GM21576 (cell line): ENCODE results near the gene MCAM.

Experiments
- ATAC-seq: cut with Tn5 transposase; IDR thresholded peaks from one replicate; pipeline ENCODE4 v1.9.1; 2021; ENCODE audit warnings: mild to moderate bottlenecking, moderate library complexity; ENCODE audit not compliant: unreplicated experiment

MCAM gene

DNA sequence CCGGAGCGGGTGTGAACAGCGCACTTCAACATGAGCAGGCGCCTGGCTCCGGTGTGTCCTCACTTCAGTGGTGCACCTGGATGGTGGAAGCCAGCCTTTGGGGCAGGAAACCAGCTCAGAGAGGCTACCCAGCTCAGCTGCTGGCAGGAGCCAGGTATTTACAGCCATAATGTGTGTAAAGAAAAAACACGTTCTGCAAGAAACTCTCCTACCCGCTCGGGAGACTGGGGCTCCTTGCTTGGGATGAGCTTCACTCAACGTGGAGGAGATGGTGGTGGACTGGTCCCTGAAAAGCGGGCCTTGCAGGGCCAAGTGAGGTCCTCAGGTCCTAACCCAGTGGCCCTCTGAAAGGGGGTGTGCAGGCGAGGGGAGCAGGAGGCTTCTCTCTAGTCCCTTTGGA lies 7.5 kb downstream of the MCAM start:
- no peak for ATAC-seq

DNA sequence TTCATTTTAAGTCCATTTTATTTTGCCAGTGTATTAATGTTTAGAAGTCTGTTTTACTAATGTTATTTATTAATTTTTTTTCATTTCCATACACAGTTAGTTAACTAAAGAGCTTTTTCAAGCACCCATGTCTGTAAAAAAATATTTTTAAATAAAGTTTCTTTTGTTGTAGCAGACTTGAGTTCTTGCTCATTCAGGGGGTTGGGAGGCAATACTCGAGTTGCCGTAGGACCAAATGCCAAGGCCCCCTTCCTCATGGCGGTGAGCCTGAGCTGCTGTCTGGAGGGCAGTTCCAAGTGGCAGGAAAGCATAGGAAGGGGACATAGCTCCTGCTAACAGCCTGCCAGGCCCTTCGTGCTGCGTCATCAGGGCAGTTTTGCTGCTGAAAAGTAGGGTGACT lies 9.0 kb downstream of the MCAM start:
- no peak for ATAC-seq

DNA sequence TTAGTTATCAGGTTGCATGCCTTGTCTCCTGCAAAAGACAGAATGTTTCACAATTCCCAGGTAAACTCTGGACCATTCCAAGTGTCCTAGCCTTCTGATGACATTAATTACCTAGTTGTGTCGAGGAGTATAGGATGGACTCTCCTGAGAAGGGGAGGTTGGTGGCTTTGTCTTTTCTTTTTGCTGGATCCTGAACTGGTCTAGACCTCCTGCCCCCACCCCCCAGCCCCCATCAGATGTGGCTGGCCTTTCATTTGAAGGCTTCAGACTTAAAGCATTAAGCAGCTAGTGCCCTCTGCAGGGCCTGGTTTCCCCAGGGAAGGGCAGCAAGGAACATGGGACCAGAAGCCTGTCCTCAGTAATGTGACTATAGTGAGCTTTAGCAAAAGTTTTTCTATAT lies 9.7 kb downstream of the MCAM start:
- no peak for ATAC-seq

DNA sequence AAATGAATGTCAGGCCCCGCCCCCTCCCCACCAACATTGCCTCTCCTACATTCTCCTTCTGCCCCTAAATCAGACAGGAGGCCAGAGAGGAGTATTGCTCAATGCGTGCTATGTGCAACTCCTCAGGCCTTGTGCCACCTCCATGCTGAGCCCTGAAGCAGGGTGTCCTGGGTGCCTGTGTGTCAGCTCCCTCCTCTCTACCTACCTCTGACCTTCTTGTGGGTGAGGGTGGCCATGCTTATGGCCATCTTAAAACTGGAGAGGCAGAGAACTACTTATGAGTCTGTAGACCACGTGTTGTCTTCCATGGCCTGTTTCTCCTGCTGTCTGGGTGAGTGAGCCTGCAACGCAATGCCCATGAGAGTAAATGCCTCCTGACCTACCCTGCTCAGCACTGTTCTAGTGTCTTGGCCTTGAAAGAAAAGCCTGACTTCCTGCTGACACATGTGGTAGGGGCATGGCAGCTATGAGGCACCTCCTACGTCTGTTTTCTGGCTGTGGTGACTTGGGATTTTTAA lies 10.5 kb downstream of the MCAM start:
- ATAC-seq = no peak

DNA sequence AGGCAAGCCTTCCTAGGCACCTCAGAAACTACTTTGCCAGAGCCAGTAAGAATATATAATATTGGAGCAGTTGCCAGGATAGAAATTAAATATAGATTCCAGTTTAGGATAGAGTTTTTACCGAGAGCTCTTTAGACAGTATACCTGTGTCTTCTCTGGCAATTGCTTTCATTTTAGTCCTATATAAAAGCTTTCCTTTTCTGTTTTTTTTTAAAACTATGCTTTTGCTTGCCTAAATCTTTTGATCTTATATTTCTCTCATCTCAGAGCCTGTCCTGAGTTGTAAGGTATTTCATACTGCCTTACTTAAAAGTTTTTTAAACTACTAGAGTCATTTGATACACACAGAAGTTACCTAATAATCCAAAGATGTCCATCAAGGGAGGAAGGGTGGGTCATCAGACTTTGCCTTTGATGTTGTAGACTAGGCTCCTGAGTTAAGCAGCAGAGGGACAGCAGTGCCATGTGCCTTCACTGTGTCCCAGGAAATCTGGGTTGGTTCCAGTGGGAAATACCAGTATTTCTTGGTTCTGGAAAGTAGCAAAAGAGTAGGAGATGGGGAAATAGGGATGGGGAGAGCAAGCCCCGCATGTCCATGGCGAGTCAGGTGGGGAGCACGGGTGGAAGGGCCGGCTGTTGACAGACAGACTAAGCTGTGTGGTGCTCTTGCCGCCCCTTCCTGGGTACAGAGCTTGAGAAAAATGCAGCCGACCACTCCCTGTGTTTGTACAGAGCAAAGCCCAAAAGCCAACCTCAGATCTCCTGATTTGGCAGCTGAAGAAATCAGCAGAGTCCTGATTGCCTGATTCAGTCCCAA lies 11.2 kb downstream of the MCAM start:
- ATAC-seq = no peak

DNA sequence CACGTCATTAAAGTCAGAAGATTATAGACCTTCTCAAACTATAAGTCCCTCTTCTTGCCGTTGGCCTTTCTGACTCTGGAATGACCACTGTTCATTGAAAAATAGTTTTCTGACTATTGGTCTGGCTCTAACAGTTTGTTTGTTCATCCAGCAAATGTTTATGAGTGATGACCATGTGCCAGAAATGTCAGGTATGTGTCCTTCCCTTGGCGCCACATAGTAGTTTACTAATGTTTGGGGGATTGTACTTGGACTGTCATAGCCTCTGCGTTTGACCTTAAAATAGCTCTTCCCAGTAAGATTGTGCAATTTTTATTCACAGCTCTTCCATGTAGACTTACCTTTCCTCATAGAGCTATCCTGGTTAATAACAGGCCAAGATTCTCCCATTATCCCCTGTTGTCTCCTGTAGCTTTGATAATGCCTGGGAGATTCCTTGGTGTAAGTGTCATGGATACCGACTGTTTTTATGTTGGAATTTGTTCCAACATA lies 13.7 kb downstream of the MCAM start:
- no peak for ATAC-seq

DNA sequence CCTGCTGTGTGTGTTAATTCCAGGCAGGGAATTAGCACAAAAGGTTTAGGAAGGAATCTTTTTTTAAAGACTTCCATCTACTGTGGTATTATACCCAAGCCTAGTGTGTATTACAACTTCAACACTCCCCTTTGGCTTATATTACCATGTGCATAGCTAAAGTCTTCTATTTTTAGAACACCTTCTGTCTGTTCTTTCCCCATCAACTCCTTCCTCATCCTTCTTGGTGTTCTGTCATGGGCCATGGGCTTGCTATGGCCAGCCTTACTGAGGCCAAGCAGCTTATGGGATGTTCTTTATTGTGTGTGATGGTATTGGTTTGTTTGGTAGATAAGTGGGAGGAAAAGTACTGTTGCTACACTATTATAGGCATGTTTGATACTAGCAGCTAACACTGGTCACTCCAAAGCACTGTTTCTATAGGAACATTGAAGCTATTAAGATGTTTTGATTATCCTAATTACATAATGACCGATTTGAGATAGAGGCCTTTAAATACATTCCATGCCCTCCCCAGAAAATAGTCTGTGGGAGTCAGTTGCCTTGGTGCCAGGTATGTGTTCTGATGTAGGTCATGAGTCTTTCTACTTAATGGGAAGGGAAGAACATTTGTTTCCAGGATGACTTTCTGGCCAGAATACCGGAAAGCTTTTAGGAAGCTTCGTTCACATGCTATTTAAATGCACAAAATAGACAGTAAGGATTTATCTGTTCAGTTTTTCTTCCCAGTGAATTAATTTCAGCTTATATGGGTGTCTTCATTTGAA lies 16.5 kb downstream of the MCAM start:
- ATAC-seq = no peak

DNA sequence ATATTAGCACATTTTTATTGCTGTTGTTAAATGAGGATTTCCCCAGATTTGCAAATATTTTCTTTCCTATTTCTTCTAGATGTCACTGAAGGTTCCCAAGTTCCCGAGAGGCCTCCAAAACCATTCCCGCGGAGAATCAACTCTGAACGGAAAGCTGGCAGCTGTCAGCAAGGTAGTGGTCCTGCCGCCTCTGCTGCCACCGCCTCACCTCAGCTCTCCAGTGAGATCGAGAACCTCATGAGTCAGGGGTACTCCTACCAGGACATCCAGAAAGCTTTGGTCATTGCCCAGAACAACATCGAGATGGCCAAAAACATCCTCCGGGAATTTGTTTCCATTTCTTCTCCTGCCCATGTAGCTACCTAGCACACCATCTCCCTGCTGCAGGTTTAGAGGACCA lies 17.5 kb downstream of the MCAM start:
- no peak for ATAC-seq

DNA sequence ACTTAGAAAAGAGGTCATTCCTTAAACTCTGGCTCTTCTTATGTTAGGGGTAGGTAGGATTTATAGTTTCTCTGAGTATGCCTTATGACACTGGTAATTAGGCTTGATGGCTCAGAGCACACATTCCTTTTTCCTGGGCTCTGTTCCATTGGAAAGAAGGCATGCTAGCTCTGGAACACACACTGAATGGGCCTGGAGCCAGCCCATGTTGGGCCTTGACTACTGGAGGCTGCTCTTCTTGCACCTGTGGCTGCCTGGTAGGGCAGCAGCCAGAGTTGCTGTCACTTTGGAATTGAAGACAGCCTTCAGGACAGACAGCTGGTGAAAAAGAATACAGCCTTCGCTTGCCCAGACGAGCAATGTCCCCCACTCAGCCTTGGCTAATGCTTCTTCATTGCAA lies 18.2 kb downstream of the MCAM start:
- no peak for ATAC-seq

DNA sequence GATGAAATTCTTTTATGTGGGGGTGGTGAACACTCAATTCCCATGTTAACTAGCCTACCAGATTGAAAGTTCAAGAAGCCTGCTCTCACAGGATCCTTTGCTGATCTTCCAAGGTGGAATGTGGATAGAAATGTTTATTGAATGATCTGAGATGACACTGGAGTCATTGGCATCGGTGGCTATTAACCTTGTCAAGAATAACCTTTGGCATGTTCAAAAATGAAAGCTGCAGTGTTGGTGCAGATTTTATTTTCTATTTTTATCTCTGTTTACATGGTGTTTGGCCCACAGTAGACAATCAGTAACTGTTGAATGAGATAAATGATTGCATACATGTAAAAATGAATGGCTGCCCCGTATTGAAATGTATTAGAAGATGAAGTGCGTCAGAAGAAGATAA lies 19.0 kb downstream of the MCAM start:
- ATAC-seq = no peak

DNA sequence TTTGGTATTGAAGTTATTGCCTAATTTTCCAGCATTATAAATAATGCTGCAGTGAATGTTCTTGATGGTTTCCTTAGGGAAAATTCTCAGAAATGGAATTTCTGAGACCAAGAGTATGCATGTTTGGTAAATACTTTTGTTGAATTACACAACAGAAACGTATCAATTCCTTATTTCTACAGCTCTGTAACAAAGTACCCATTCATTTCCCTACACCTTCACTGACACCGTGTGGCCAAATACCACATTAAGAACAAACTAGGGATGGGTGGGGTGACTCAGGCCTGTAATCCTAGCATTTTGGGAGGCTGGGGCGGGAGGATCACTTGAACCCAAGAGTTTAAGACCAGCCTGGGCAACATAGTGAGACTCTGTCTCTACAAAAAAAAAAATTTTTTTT lies 21.8 kb downstream of the MCAM start:
- no peak for ATAC-seq

DNA sequence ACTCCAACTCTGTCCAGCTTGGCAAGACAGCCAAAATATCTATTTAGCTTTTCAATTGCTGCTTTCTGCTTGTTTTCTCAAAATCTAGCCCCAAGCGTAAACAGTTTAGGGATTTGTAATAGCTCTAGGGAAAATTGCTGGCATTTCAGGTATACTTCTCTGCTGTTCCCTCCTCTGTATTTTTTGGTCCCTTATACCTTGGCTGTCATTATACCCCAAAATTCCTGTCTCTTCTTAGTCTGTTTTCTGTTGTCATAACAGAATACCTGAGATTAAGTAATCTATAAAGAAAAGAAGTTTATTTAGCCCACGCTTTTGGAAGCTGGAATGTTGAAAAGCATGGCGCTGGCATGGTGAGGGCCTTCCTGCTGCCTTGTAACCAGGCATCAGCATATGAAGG lies 23.5 kb downstream of the MCAM start:
- no peak for ATAC-seq

DNA sequence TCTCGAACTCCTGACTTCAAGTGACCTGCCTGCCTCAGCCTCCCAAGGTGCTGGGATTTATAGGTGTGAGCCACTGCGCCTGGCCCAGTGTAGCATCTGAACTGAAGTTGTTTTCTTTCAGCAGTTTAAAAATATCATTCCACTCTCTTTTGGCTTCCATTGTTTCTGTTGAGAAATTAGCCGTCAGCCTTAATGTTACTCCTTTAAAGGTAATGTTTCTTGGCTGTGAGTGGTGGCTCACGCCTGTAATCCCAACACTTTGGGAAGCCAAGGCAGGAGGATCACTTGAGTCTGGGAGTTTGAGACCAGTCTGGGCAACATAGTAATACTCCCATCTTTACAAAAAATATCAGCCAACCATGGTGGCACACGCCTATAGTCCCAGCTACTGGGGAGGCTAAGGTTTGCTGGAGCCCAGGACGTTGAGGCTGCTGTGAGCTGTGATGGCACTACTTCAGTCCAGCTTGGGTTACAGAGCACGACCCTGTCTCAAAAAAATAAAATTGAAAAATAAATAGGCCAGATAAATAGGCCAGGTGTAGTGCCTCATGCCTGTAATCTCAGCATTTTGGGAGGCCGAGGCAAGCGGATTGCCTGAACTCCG lies 25.9 kb downstream of the MCAM start:
- no peak for ATAC-seq

DNA sequence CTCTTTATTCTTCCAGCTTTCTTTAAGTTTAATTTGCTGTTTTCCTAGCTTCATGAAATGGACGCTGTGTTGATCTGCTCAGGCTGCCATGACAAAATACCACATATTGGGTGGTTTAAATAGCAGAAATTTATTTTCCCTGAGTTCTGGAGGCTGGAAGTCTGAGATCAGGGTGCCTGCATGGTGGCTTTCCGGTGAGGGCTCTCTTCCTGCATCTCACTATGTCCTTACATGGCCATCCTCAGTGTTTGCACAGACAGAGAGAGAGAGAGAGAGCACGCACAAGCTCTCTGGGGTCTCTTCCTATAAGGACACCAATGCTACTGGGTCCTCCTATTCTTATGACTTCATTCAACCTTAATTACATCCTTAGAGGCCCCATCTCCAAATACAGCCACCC lies 28.7 kb downstream of the MCAM start:
- no peak for ATAC-seq

DNA sequence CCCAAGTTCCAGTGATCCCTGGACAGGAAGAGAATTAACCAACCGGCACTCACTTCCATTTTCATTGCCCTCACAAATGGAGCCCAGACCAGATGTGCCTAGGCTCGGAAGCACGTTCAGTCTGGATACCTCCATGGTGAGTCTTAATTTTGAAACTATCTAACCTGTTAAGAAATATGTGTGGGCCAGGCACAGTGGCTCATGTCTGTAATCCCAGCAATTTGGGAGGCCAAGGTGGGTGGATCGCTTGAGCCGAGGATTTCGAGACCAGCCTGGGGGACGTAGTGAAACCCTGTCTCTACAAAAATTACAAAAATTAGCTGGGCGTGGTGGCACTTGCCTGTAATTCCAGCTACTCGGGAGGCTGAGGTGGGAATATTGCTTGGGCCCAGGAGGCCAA lies 31.5 kb downstream of the MCAM start:
- no peak for ATAC-seq

DNA sequence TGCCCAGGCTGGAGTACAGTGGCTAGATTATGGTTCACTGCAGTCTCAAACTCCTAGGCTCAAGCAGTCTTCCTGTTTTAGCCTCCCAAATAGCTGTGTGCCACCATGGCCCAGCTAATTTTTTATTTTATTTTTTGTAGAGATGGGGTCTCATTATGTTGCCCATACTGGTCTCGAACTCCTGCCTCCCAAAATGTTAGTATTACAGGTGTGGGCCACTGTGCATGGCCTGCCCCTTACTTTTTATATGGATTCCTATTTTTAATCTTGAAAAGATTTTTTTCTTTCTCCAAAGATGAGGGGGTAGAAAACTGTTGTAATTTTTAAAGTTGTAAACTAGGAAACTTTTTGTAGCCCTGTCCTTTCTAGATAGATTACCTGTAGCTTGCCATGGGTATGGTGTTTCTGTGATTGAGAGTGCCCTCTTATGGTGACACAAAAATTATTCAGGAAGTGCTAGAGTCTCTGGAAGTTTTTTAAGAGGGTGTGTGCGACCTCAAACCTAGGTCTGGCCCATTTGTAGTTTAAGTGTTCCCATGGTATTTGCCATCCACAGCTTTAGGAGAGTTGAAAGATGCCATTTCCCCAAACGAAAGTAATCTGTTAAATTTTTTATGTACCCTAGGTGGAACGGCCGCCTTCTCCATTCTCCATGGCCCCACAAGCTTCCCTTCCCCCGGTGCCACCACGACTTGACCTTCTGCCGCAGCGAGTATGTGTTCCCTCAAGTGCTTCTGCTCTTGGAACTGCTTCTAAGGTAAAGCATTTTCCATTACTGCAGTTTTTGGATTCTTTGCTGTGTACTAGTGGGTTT lies 32.4 kb downstream of the MCAM start:
- ATAC-seq = no peak

DNA sequence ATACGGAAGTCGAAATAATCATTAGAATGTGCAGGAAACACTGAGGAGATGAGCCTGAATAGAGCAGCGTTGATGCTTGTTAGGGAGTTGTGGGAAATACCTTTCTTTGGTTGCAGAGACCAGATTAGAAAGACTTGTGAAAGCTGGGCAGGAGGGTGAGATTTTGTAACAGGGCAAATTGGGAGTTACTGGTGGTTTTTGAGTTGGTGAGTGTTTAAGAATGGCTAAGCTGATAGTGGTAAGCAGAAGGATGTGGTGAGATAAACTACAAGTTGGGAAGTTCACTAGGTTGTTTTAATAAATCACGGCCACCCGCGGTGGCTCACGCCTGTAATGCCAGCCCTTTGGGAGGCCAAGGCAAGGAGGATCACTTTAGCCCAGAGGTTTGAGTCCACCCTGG lies 34.4 kb downstream of the MCAM start:
- ATAC-seq = no peak

DNA sequence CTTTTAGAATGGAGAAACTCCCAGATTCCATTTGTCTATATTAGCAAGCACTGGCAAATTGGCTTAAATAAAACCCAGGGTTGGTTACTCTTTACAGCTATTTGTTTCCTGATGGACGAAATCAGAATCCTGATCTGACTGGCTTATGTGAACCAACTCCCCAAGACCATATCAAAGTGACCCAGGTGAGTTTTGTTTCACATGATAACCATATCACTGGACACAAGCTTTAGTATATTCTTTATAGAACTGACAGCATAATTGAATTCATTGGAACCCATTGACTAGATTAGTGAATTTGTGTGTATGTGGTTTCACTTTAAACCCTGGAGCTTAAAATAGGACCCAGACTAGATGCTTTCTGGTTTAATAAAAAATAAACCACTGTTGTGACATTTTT lies 39.3 kb downstream of the MCAM start:
- ATAC-seq = no peak

DNA sequence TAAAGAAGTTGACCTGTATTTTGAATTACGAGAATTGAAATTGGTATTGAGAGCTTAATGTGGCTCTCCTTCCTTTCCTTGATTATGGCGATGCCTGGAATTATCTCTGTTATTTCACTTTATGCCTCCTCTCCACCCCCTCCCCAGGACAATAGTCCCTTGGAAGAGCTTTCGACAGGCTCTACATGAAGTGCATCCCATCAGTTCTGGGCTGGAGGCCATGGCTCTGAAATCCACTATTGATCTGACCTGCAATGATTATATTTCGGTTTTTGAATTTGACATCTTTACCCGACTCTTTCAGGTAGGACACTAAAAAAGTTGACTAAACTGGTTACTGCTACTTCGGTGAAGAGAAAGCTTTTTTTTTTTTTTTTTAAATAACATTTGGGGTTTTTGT lies 43.2 kb downstream of the MCAM start:
- no peak for ATAC-seq

DNA sequence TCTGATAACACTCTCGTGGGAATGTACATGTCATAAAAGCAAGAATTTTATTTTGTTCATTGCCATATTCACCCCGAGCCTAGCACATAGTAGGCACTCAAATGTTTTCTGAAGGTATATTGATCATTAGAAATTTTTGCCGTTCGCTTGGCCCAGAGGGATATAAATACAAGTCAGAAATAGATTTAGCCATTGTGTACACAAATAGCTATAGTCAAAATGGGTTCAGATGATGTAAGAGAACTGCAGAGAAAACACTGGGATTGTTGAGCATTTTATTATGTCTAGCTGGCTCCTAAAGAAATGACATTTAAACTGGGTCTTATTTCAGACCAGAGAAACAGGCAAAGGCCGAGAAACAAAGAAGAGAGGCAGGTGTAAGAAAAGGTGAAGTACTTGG lies 49.3 kb downstream of the MCAM start:
- ATAC-seq = no peak
